Osteoblast (primary cell): ENCODE results near the gene PAIP1. TPM values are rescaled to one million over a fixed set of nuclear protein-coding genes. Genes with fewer than 3 reads are reported as not detected.

Experiments used
- DNase-seq: peaks from one replicate; pipeline ENCODE4 v3.0.0; 2011; ENCODE audit warnings: low spot score, mixed read lengths; ENCODE audit not compliant: insufficient read length; ENCODE audit errors: missing footprints
- H2AFZ ChIP-seq: 2 replicates; pipeline ENCODE4 v1.6.0; 2011; ENCODE audit warnings: mild to moderate bottlenecking, low read length
- H3K27ac ChIP-seq: 2 replicates; pipeline ENCODE4 v1.5.1; 2011; ENCODE audit warnings: mild to moderate bottlenecking, low read depth, low read length, moderate library complexity
- H3K27me3 ChIP-seq: 2 replicates; pipeline ENCODE4 v1.6.0; 2012; ENCODE audit warnings: mild to moderate bottlenecking, control low read depth, inconsistent platforms, low read length, moderate library complexity; ENCODE audit not compliant: insufficient read depth
- H3K36me3 ChIP-seq: 2 replicates; pipeline ENCODE4 v1.5.1; 2011; ENCODE audit warnings: mild to moderate bottlenecking, low read length, control low read depth, moderate library complexity; ENCODE audit not compliant: insufficient read depth
- H3K4me1 ChIP-seq: 2 replicates; pipeline ENCODE4 v1.5.1; 2011; ENCODE audit warnings: mild to moderate bottlenecking, low read length, control low read depth, moderate library complexity; ENCODE audit not compliant: insufficient read depth
- H3K4me2 ChIP-seq: 2 replicates; pipeline ENCODE4 v1.6.0; 2011; ENCODE audit warnings: mild to moderate bottlenecking, low read length; ENCODE audit not compliant: insufficient read depth
- H3K4me3 ChIP-seq: fragments of 200-600 bp; sonication (generic); 3 replicates; pipeline ENCODE4 v1.5.1; 2012; ENCODE audit warnings: mild to moderate bottlenecking, low read length, inconsistent platforms; ENCODE audit not compliant: insufficient read depth
- H3K79me2 ChIP-seq: 2 replicates; pipeline ENCODE4 v1.6.0; 2012; ENCODE audit warnings: mild to moderate bottlenecking, low read length, control low read depth, inconsistent platforms; ENCODE audit not compliant: insufficient read depth
- H3K9me3 ChIP-seq: 2 replicates; pipeline ENCODE4 v1.5.1; 2011; ENCODE audit warnings: low read depth, low read length, control low read depth
- H4K20me1 ChIP-seq: 2 replicates; pipeline ENCODE4 v1.6.0; 2012; ENCODE audit warnings: mild to moderate bottlenecking, low read length, control low read depth; ENCODE audit not compliant: insufficient read depth
- CTCF ChIP-seq: IDR thresholded peaks from 2 replicates; pipeline ENCODE4 v1.5.1; 2011; ENCODE audit warnings: mild to moderate bottlenecking, low read depth, low read length, moderate library complexity; ENCODE audit errors: extremely low read depth
- total RNA-seq: library from RNA; depleted of rRNA; stranded (reverse); fragments of >200 nt; gene quantifications from 2 replicates; pipeline ENCODE4 v1.2.3, GENCODE V29; 2012

PAIP1 gene
- total RNA-seq, 1 donor: 122 TPM

- H2AFZ ChIP-seq: no peak overlapping the region
- no peaks in the 10 kb centered on the region for H4K20me1 ChIP-seq
- no peak overlapping the region for H3K4me2 ChIP-seq
- no peak for TF ChIP-seq CTCF
- no peak overlapping the region for H3K27ac ChIP-seq
- no peaks in the 10 kb centered on the region for H3K27me3 ChIP-seq
- peaks cover 19% of the 10 kb centered on the region for H3K4me1 ChIP-seq
- H3K36me3 ChIP-seq: no peaks in the 10 kb centered on the region
- no peaks in the 10 kb centered on the region for H3K79me2 ChIP-seq
- DNase-seq: no peak
- H3K9me3 ChIP-seq: no peaks in the 10 kb centered on the region
- H3K4me3 ChIP-seq: no peak overlapping the region
Observed at GRCh38 chr5:43569236-43569746, 12.4 kb upstream of the PAIP1 start.

- no peak overlapping the region for H3K4me2 ChIP-seq
- no peak for TF ChIP-seq CTCF
- H3K27ac ChIP-seq: no peak overlapping the region
- no peaks in the 10 kb centered on the region for H3K36me3 ChIP-seq
- H3K4me3 ChIP-seq: no peak overlapping the region
- H3K27me3 ChIP-seq: no peaks in the 10 kb centered on the region
- no peaks in the 10 kb centered on the region for H4K20me1 ChIP-seq
- DNase-seq: no peak
- no peaks in the 10 kb centered on the region for H3K9me3 ChIP-seq
- no peak overlapping the region for H2AFZ ChIP-seq
- peaks cover 23% of the 10 kb centered on the region for H3K4me1 ChIP-seq
- no peaks in the 10 kb centered on the region for H3K79me2 ChIP-seq
Observed at GRCh38 chr5:43567967-43568366, 11.1 kb upstream of the PAIP1 start.

GRCh38 chr5:43565043-43565442, 8.2 kb upstream of the PAIP1 start:
- TF ChIP-seq CTCF: no peak

GRCh38 chr5:43564289-43564850, 7.5 kb upstream of the PAIP1 start:
- H4K20me1 ChIP-seq: no peaks in the 10 kb centered on the region
- no peak overlapping the region for H2AFZ ChIP-seq
- peaks cover 32% of the 10 kb centered on the region for H3K4me1 ChIP-seq
- H3K27ac ChIP-seq: no peak overlapping the region
- DNase-seq: no peak
- no peak for TF ChIP-seq CTCF
- no peaks in the 10 kb centered on the region for H3K27me3 ChIP-seq
- no peaks in the 10 kb centered on the region for H3K79me2 ChIP-seq
- no peaks in the 10 kb centered on the region for H3K36me3 ChIP-seq
- no peaks in the 10 kb centered on the region for H3K9me3 ChIP-seq
- no peak overlapping the region for H3K4me2 ChIP-seq
- no peak overlapping the region for H3K4me3 ChIP-seq

More at GRCh38 chr5:43565043-43565442, 8.2 kb upstream of the PAIP1 start:
- Histone ChIP-seq H3K4me2 (no peak overlapping the region), H3K79me2 (no peaks in the 10 kb centered on the region), H3K27ac (no peak overlapping the region), H4K20me1 (no peaks in the 10 kb centered on the region), H3K36me3 (no peaks in the 10 kb centered on the region), H3K4me1 (peaks cover 28% of the 10 kb centered on the region), H3K27me3 (no peaks in the 10 kb centered on the region), H3K4me3 (no peak overlapping the region), H2AFZ (no peak overlapping the region), H3K9me3 (no peaks in the 10 kb centered on the region)
- DNase-seq: no peak
